GM18499 (cell line): ENCODE data around the gene COL12A1.

Experiments used
- ATAC-seq: cut with Tn5 transposase; IDR thresholded peaks from one replicate; pipeline ENCODE4 v1.9.1; 2021; ENCODE audit warnings: moderate number of reproducible peaks; ENCODE audit not compliant: insufficient read depth, unreplicated experiment

COL12A1 gene

GRCh38 chr6:75147512-75147911 lies 58.3 kb downstream of the COL12A1 start:
- peak; percentile 98 for ATAC-seq

- no peak for ATAC-seq
Observed at GRCh38 chr6:75145976-75146375, 59.9 kb downstream of the COL12A1 start.

- no peak for ATAC-seq
Observed at GRCh38 chr6:75145211-75145610, 60.6 kb downstream of the COL12A1 start.

GRCh38 chr6:75144386-75144785 lies 61.5 kb downstream of the COL12A1 start:
- no peak for ATAC-seq

GRCh38 chr6:75143191-75143590 lies 62.7 kb downstream of the COL12A1 start:
- no peak for ATAC-seq

- no peak for ATAC-seq
Observed at GRCh38 chr6:75142721-75143120, 63.1 kb downstream of the COL12A1 start.

- ATAC-seq: no peak
Observed at GRCh38 chr6:75135876-75136275, 70.0 kb downstream of the COL12A1 start.

GRCh38 chr6:75135450-75135849 lies 70.4 kb downstream of the COL12A1 start:
- no peak for ATAC-seq

- no peak for ATAC-seq
Observed at GRCh38 chr6:75130784-75131183, 75.1 kb downstream of the COL12A1 start.

- ATAC-seq: no peak
Observed at GRCh38 chr6:75128878-75129570, 76.8 kb downstream of the COL12A1 start.

GRCh38 chr6:75126518-75126917 lies 79.3 kb downstream of the COL12A1 start:
- no peak for ATAC-seq

GRCh38 chr6:75124983-75125382 lies 80.9 kb downstream of the COL12A1 start:
- ATAC-seq: no peak

GRCh38 chr6:75124085-75124484 lies 81.8 kb downstream of the COL12A1 start:
- ATAC-seq: no peak

- ATAC-seq: no peak
Observed at GRCh38 chr6:75118925-75119515, 86.8 kb downstream of the COL12A1 start.

- no peak for ATAC-seq
Observed at GRCh38 chr6:75117701-75118100, 88.2 kb downstream of the COL12A1 start.

GRCh38 chr6:75116946-75117345 lies 88.9 kb downstream of the COL12A1 start:
- no peak for ATAC-seq

GRCh38 chr6:75115481-75115880 lies 90.4 kb downstream of the COL12A1 start:
- no peak for ATAC-seq

GRCh38 chr6:75114806-75115205 lies 91.0 kb downstream of the COL12A1 start:
- ATAC-seq: no peak

GRCh38 chr6:75114195-75114594 lies 91.7 kb downstream of the COL12A1 start:
- no peak for ATAC-seq

- ATAC-seq: no peak
Observed at GRCh38 chr6:75113446-75113845, 92.4 kb downstream of the COL12A1 start.

- no peak for ATAC-seq
Observed at GRCh38 chr6:75109765-75110164, 96.1 kb downstream of the COL12A1 start.

- no peak for ATAC-seq
Observed at GRCh38 chr6:75109022-75109421, 96.8 kb downstream of the COL12A1 start.
